ENCODE data around the gene SPAG16.

The SPAG16 gene

GRCh38 chr2:214376618-214377285, 1092.5 kb downstream of the SPAG16 start:
- DNase-seq (ENCODE audit: low read depth in 2 of 2): no peak

- no peak for DNase-seq (ENCODE audit: low read depth in 2 of 2)
Measured at GRCh38 chr2:214377286-214377624, 1093.0 kb downstream of the SPAG16 start.

GRCh38 chr2:214378455-214379103, 1094.3 kb downstream of the SPAG16 start:
- no peak for DNase-seq (ENCODE audit: low read depth in 2 of 2)

GRCh38 chr2:214379227-214379626, 1095.0 kb downstream of the SPAG16 start:
- no peak for DNase-seq (ENCODE audit: low read depth in 2 of 2)

- no peak for DNase-seq (ENCODE audit: low read depth in 2 of 2)
Measured at GRCh38 chr2:214380681-214381080, 1096.4 kb downstream of the SPAG16 start.

- DNase-seq (ENCODE audit: low read depth in 2 of 2): no peak
Measured at GRCh38 chr2:214382229-214382628, 1098.0 kb downstream of the SPAG16 start.

- no peak for DNase-seq (ENCODE audit: low read depth in 2 of 2)
Measured at GRCh38 chr2:214386720-214387119, 1102.5 kb downstream of the SPAG16 start.

- no peak for DNase-seq (ENCODE audit: low read depth in 2 of 2)
Measured at GRCh38 chr2:214389334-214389733, 1105.1 kb downstream of the SPAG16 start.

GRCh38 chr2:214393796-214394195, 1109.5 kb downstream of the SPAG16 start:
- no peak for DNase-seq (ENCODE audit: low read depth in 2 of 2)

- no peak for DNase-seq (ENCODE audit: low read depth in 2 of 2)
Measured at GRCh38 chr2:214395040-214395439, 1110.8 kb downstream of the SPAG16 start.

- no peak for DNase-seq (ENCODE audit: low read depth in 2 of 2)
Measured at GRCh38 chr2:214401580-214401979, 1117.3 kb downstream of the SPAG16 start.

- no peak for DNase-seq (ENCODE audit: low read depth in 2 of 2)
Measured at GRCh38 chr2:214410128-214410775, 1126.0 kb downstream of the SPAG16 start.

- peak in 1 of 2 donors; percentile 4 for DNase-seq (ENCODE audit: low read depth in 2 of 2)
Measured at GRCh38 chr2:214410918-214411554, 1126.8 kb downstream of the SPAG16 start, which contains the start of gene VWC2L. Gene VWC2L (plus strand): TSS chr2:214411054. CDS start chr2:214414194, 3,140 bp downstream.

GRCh38 chr2:214412679-214413078, 1128.4 kb downstream of the SPAG16 start:
- no peak for DNase-seq (ENCODE audit: low read depth in 2 of 2)

- no peak for DNase-seq (ENCODE audit: low read depth in 2 of 2)
Measured at GRCh38 chr2:214436470-214436869, 1152.2 kb downstream of the SPAG16 start.

- DNase-seq (ENCODE audit: low read depth in 2 of 2): no peak
Measured at GRCh38 chr2:214450118-214450894, 1166.0 kb downstream of the SPAG16 start.

- no peak for DNase-seq (ENCODE audit: low read depth in 2 of 2)
Measured at GRCh38 chr2:214451516-214452275, 1167.4 kb downstream of the SPAG16 start.

Data from stimulated activated CD4-positive, alpha-beta T cell treated with anti-CD3 and anti-CD28 coated beads, Interleukin-15, amount 100 ng/mL, for 48 hours (primary cell).